Measurements from ENCODE around the gene SERP2.

SERP2 gene

DNA sequence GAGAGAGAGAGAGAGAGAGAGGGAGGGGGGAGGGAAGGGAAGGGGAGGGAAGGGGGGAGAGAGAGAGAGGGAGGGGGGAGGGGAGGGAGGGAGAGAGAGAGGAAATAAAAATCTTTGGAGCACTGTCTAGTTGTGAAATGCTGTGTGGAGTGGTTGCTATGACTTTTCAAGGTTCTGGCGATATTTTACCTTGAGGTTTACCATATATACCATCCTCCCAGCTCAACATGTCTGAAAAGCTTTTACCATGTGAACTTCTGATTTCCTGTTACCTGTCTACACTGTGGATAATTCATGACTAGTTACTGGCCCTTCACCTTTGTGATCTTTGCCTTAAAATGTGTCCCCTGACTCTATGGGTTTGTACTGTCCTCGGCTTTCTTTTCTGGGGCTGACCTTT lies 38.2 kb downstream of the SERP2 start:
- H3K9ac ChIP-seq (ENCODE audit: low read length in 2 of 2) = no peak overlapping the region
- H3K27me3 ChIP-seq (ENCODE audit: control insufficient read depth in 1 of 2, insufficient read depth in 2 of 2, low read length in 2 of 2) = no peaks in the 10 kb centered on the region
- H3K9me3 ChIP-seq (ENCODE audit: control insufficient read depth in 2 of 2, low read length in 2 of 2) = no peaks in the 10 kb centered on the region
- H3K4me1 ChIP-seq (ENCODE audit: control insufficient read depth, insufficient read depth, low read length) = no peaks in the 10 kb centered on the region
- H3K4me3 ChIP-seq (ENCODE audit: low read length in 2 of 2) = no peak overlapping the region
- H3K27ac ChIP-seq (ENCODE audit: low read length) = no peak overlapping the region
- no peaks in the 10 kb centered on the region for H3K36me3 ChIP-seq (ENCODE audit: control insufficient read depth in 2 of 2, insufficient read depth in 2 of 2, low read length in 2 of 2)

DNA sequence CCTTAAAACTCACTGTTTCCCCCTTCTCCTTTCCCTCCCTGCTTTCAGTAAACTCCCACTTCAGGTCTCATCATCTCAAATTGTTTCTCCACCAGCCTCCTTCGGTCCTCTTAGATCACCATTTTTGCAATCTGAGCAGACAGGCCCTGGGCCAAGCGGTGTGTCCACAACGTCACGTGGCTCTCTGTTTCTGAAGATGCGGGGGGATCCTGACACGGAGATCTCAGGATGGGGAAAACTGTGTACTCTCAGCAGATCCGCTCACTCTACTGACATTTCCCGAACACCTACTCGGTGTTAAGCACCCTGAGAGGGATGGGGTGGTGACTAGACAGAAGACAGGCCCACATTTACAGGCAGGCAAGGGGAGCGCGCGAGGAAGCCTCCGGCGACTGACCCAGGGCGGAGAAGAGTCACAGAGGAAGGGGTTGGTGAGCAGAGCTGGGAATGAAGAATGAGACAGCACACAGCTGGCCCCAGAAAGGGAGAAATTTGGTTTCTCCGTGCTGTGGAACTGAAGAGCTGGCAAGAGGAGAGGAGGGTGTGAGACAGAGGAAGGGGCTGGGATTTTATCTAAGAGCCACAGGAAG lies 38.8 kb downstream of the SERP2 start:
- H3K4me1 ChIP-seq (ENCODE audit: control insufficient read depth, insufficient read depth, low read length) = no peaks in the 10 kb centered on the region
- H3K36me3 ChIP-seq (ENCODE audit: control insufficient read depth in 2 of 2, insufficient read depth in 2 of 2, low read length in 2 of 2) = no peaks in the 10 kb centered on the region

DNA sequence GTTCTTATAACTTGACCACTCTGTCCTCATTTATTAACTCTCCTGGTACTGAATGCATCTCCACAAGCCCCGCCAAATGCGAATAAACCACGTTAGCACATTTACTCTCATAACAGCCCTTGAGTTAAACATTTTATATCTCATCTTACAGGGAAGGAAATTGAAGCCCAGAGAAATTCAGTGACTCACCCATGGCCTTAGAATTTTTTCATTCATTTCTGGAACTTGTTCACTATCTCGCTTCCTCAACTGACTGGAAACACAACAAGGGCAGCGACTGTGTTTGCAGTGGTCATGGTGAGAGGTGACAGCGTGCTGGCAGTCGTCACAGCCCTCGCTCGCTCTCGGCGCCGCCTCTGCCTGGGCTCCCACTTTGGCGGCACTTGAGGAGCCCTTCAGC lies 39.5 kb downstream of the SERP2 start:
- Histone ChIP-seq H3K36me3 (ENCODE audit: control insufficient read depth in 2 of 2, insufficient read depth in 2 of 2, low read length in 2 of 2) (no peaks in the 10 kb centered on the region), H3K27ac (ENCODE audit: low read length) (no peak overlapping the region), H3K27me3 (ENCODE audit: control insufficient read depth in 1 of 2, insufficient read depth in 2 of 2, low read length in 2 of 2) (no peaks in the 10 kb centered on the region), H3K9ac (ENCODE audit: low read length in 2 of 2) (no peak overlapping the region), H3K4me3 (ENCODE audit: low read length in 2 of 2) (no peak overlapping the region), H3K9me3 (ENCODE audit: control insufficient read depth in 2 of 2, low read length in 2 of 2) (no peaks in the 10 kb centered on the region), H3K4me1 (ENCODE audit: control insufficient read depth, insufficient read depth, low read length) (no peaks in the 10 kb centered on the region)

More for the DNA sequence above, 38.8 kb downstream of the SERP2 start:
- Histone ChIP-seq H3K4me3 (ENCODE audit: low read length in 2 of 2) (no peak overlapping the region), H3K9ac (ENCODE audit: low read length in 2 of 2) (no peak overlapping the region), H3K27me3 (ENCODE audit: control insufficient read depth in 1 of 2, insufficient read depth in 2 of 2, low read length in 2 of 2) (no peaks in the 10 kb centered on the region), H3K9me3 (ENCODE audit: control insufficient read depth in 2 of 2, low read length in 2 of 2) (no peaks in the 10 kb centered on the region), H3K27ac (ENCODE audit: low read length) (no peak overlapping the region)

DNA sequence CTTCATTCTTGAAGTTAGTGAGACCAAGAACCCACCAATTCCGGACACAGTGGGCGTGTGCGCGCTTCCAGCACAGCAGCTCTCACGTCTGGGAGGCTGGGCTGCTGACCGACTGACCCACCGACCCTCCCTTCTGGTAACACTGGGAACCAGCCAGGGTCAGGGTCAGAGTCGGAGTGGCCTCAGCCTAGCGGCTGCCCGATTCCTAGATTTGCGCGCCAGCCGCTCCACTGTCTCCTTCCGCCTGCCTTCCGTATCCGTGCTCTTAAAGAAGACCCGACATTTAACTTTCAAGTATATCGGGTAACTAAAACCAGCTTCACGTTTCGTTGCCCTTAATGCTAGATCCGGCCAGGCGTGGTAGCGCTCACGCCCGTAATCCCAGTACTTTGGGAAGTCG lies 41.1 kb downstream of the SERP2 start:
- Histone ChIP-seq H3K27me3 (ENCODE audit: control insufficient read depth in 1 of 2, insufficient read depth in 2 of 2, low read length in 2 of 2) (no peaks in the 10 kb centered on the region), H3K27ac (ENCODE audit: low read length) (no peak overlapping the region), H3K36me3 (ENCODE audit: control insufficient read depth in 2 of 2, insufficient read depth in 2 of 2, low read length in 2 of 2) (no peaks in the 10 kb centered on the region), H3K9ac (ENCODE audit: low read length in 2 of 2) (no peak overlapping the region), H3K4me1 (ENCODE audit: control insufficient read depth, insufficient read depth, low read length) (no peaks in the 10 kb centered on the region), H3K9me3 (ENCODE audit: control insufficient read depth in 2 of 2, low read length in 2 of 2) (no peaks in the 10 kb centered on the region), H3K4me3 (ENCODE audit: low read length in 2 of 2) (no peak overlapping the region)

DNA sequence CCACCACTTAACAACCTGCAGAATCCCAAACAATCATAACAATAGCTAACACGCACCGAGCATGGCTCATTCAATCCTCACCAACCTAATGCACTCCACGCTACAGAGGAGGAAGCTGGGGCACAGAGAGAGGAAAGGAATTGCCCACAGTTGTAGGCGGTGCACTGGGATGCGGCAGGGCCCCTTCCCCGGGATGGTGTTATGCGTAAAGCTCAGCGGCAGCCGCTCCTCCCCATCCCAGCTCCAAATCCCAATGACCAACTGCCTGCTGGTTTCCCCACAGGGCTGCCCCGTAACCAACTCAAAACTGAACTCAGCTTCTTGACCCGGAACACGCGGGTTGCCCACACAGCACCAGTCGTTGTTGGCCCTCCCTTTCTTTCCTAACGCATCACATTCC lies 42.2 kb downstream of the SERP2 start:
- no peak overlapping the region for H3K9ac ChIP-seq (ENCODE audit: low read length in 2 of 2)
- H3K36me3 ChIP-seq (ENCODE audit: control insufficient read depth in 2 of 2, insufficient read depth in 2 of 2, low read length in 2 of 2) = no peaks in the 10 kb centered on the region
- no peaks in the 10 kb centered on the region for H3K27me3 ChIP-seq (ENCODE audit: control insufficient read depth in 1 of 2, insufficient read depth in 2 of 2, low read length in 2 of 2)
- no peak overlapping the region for H3K27ac ChIP-seq (ENCODE audit: low read length)
- no peaks in the 10 kb centered on the region for H3K9me3 ChIP-seq (ENCODE audit: control insufficient read depth in 2 of 2, low read length in 2 of 2)
- no peaks in the 10 kb centered on the region for H3K4me1 ChIP-seq (ENCODE audit: control insufficient read depth, insufficient read depth, low read length)
- no peak overlapping the region for H3K4me3 ChIP-seq (ENCODE audit: low read length in 2 of 2)

DNA sequence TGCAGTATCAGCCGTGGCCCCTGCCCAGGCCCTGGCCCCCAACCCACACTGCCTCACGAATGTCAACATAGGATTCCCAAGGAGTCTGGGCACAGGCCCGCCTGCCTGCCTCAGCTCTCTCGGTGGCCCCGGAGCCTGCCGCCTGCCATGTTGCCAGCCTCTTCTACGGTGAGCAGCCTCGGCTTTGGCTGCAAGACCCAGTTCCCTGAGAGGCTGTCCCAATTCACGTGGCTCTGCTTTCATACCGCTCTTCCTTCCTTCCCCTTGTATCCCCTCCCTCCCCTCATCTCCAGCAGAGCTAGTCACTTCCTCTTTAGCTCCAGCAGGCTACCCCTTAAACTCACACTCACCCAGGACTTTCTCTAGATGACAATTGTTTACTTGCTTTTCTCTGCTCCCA lies 42.7 kb downstream of the SERP2 start:
- no peak overlapping the region for H3K9ac ChIP-seq (ENCODE audit: low read length in 2 of 2)
- H3K27ac ChIP-seq (ENCODE audit: low read length) = no peak overlapping the region
- H3K9me3 ChIP-seq (ENCODE audit: control insufficient read depth in 2 of 2, low read length in 2 of 2) = no peaks in the 10 kb centered on the region
- H3K4me3 ChIP-seq (ENCODE audit: low read length in 2 of 2) = no peak overlapping the region
- H3K27me3 ChIP-seq (ENCODE audit: control insufficient read depth in 1 of 2, insufficient read depth in 2 of 2, low read length in 2 of 2) = no peaks in the 10 kb centered on the region
- no peaks in the 10 kb centered on the region for H3K36me3 ChIP-seq (ENCODE audit: control insufficient read depth in 2 of 2, insufficient read depth in 2 of 2, low read length in 2 of 2)
- no peaks in the 10 kb centered on the region for H3K4me1 ChIP-seq (ENCODE audit: control insufficient read depth, insufficient read depth, low read length)

DNA sequence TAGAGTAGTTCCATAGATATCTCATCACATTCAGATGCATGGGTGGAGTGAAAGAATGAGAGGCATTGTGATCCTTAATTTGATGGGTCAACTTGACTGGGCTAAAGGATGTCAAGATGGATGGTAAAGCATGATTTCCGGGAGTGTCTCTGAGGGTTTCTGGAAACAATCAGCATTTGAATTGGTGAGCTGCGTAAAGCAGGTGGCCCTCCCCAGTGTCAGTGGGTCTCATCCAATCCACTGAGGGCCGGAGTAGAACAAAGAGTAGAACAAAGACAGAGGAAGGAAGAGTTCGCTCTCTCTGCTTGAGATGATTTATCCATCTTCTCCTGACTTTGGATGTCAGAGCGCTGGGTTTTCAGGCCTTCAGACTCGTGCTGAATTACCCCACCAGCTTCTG lies 43.1 kb downstream of the SERP2 start:
- H3K4me1 ChIP-seq (ENCODE audit: control insufficient read depth, insufficient read depth, low read length) = no peaks in the 10 kb centered on the region
- no peak overlapping the region for H3K4me3 ChIP-seq (ENCODE audit: low read length in 2 of 2)
- H3K27ac ChIP-seq (ENCODE audit: low read length) = no peak overlapping the region
- H3K9me3 ChIP-seq (ENCODE audit: control insufficient read depth in 2 of 2, low read length in 2 of 2) = no peaks in the 10 kb centered on the region
- H3K9ac ChIP-seq (ENCODE audit: low read length in 2 of 2) = no peak overlapping the region
- no peaks in the 10 kb centered on the region for H3K27me3 ChIP-seq (ENCODE audit: control insufficient read depth in 1 of 2, insufficient read depth in 2 of 2, low read length in 2 of 2)
- H3K36me3 ChIP-seq (ENCODE audit: control insufficient read depth in 2 of 2, insufficient read depth in 2 of 2, low read length in 2 of 2) = no peaks in the 10 kb centered on the region

DNA sequence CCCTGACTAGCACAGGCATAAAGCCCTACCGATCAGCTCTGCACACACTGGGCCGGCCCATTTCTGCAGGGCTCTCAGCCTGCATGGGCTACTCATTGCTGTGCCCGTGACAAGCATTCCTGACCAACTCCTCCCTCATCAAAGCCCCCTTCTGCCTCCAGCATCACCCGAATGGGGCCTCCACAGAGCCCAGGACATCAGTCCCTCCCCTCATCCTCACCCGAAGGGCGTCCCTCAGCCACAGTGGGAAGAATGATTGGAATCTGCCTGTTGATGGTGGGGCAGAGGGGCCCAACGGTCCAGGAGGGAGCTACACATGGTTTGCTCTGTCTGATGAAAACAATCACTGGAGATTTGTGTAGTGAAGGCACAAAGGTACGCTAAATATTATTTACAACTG lies 43.8 kb downstream of the SERP2 start:
- no peaks in the 10 kb centered on the region for H3K27me3 ChIP-seq (ENCODE audit: control insufficient read depth in 1 of 2, insufficient read depth in 2 of 2, low read length in 2 of 2)
- H3K36me3 ChIP-seq (ENCODE audit: control insufficient read depth in 2 of 2, insufficient read depth in 2 of 2, low read length in 2 of 2) = no peaks in the 10 kb centered on the region
- no peak overlapping the region for H3K27ac ChIP-seq (ENCODE audit: low read length)
- no peak overlapping the region for H3K4me3 ChIP-seq (ENCODE audit: low read length in 2 of 2)
- no peak overlapping the region for H3K9ac ChIP-seq (ENCODE audit: low read length in 2 of 2)
- no peaks in the 10 kb centered on the region for H3K9me3 ChIP-seq (ENCODE audit: control insufficient read depth in 2 of 2, low read length in 2 of 2)
- H3K4me1 ChIP-seq (ENCODE audit: control insufficient read depth, insufficient read depth, low read length) = no peaks in the 10 kb centered on the region

DNA sequence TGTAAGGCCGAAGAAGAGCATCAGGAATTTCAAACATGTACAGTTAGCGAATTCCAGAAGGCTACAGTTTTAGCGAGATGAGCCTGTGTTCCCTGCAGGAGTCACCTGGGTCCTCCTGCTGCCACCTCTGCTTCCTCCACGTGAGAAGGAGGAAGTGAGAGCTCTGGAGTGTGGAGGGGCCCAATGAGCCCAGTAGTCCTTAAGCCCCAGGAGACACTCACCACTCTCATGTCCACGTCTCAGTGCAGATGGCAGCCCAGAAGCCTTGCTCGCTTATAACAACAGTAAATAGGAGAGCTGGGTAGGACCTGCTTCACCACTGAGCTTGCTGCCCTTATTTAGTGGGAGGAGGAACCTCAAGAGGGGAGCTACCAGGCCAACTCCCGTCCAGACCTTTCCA lies 44.3 kb downstream of the SERP2 start:
- no peak overlapping the region for H3K27ac ChIP-seq (ENCODE audit: low read length)
- H3K27me3 ChIP-seq (ENCODE audit: control insufficient read depth in 1 of 2, insufficient read depth in 2 of 2, low read length in 2 of 2) = no peaks in the 10 kb centered on the region
- no peaks in the 10 kb centered on the region for H3K4me1 ChIP-seq (ENCODE audit: control insufficient read depth, insufficient read depth, low read length)
- no peaks in the 10 kb centered on the region for H3K9me3 ChIP-seq (ENCODE audit: control insufficient read depth in 2 of 2, low read length in 2 of 2)
- no peak overlapping the region for H3K4me3 ChIP-seq (ENCODE audit: low read length in 2 of 2)
- no peaks in the 10 kb centered on the region for H3K36me3 ChIP-seq (ENCODE audit: control insufficient read depth in 2 of 2, insufficient read depth in 2 of 2, low read length in 2 of 2)
- no peak overlapping the region for H3K9ac ChIP-seq (ENCODE audit: low read length in 2 of 2)

DNA sequence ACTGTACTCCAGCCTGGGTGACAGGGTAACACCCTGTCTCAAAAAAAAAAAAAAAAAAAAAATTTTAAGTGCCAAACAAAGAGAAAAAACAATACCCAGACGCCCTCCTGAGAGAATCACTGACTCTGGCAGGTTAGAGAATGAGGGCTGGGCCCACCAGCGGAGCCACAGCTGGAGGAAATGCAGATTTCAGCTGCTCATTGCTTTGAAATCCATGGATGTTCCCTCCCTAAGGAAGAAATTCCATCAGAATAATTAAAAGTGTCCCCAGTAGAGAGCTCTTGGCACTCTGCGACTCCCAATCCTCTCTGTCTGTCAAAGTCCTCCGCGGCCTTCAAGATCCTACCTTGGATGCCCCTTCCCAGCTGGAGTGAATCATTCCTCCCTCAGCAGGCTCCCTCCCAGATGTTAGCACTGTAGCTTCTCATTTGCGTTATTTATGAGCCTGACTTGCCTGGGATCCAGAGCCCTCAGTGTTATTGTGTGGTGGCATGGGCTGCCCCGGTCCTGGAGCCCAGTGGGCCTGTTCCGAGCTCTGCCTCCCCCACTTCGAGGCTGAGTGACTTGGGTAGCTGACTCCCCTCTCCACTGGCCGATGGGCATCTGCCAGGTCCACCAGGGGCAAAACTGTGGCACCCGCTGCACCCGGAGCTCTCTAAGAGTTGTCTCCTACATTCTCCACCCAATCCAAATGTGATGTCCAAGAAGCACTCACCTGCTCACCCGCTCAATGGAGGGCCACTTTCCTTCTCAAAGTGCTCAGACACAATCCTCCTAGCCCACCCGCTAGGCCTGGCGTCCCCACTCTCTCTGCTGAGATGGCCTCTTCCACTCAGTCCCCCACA lies 47.0 kb downstream of the SERP2 start:
- Histone ChIP-seq H3K9me3 (ENCODE audit: control insufficient read depth in 2 of 2, low read length in 2 of 2) (no peaks in the 10 kb centered on the region), H3K4me3 (ENCODE audit: low read length in 2 of 2) (no peak overlapping the region), H3K9ac (ENCODE audit: low read length in 2 of 2) (no peak overlapping the region), H3K4me1 (ENCODE audit: control insufficient read depth, insufficient read depth, low read length) (no peaks in the 10 kb centered on the region), H3K36me3 (ENCODE audit: control insufficient read depth in 2 of 2, insufficient read depth in 2 of 2, low read length in 2 of 2) (no peaks in the 10 kb centered on the region), H3K27me3 (ENCODE audit: control insufficient read depth in 1 of 2, insufficient read depth in 2 of 2, low read length in 2 of 2) (no peaks in the 10 kb centered on the region), H3K27ac (ENCODE audit: low read length) (no peak overlapping the region)

DNA sequence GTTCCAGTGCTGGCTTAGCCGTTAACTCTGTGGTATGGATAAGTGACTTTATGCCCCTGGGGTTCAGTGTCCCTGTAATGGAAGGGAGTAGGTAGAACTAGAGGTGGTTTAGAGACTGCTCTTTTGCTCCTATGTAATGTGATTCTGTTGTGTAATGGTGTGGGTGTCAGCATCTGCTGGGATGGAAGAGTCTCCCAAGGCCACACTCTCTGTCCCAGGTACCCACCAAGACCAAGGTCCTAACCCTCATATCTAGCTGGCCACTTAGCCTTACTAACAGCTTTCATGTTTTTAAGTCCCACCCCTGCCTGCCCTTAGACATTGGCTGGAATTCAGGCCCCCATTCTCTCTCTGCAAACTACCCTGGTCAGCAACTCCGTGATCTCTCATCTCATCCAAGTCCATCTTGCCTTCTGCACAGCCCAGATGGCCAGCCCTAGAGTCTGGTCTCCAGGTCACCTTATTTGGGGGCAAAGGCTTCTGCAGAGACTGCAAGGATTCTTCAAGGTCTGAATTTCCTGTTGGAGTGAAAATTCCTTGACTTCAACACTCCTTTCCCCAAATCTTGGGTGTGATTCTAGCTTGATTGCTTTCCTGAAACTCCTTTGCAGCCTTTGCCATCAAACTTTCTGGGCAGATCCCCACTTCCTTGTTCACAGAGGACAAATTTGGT lies 48.4 kb downstream of the SERP2 start:
- no peaks in the 10 kb centered on the region for H3K36me3 ChIP-seq (ENCODE audit: control insufficient read depth in 2 of 2, insufficient read depth in 2 of 2, low read length in 2 of 2)
- no peaks in the 10 kb centered on the region for H3K4me1 ChIP-seq (ENCODE audit: control insufficient read depth, insufficient read depth, low read length)
- no peaks in the 10 kb centered on the region for H3K9me3 ChIP-seq (ENCODE audit: control insufficient read depth in 2 of 2, low read length in 2 of 2)
- no peak overlapping the region for H3K27ac ChIP-seq (ENCODE audit: low read length)
- H3K4me3 ChIP-seq (ENCODE audit: low read length in 2 of 2) = no peak overlapping the region
- H3K9ac ChIP-seq (ENCODE audit: low read length in 2 of 2) = no peak overlapping the region
- H3K27me3 ChIP-seq (ENCODE audit: control insufficient read depth in 1 of 2, insufficient read depth in 2 of 2, low read length in 2 of 2) = no peaks in the 10 kb centered on the region

Measured in stomach smooth muscle (tissue), 2 donors.